ENCODE data around the gene FCHSD2. TPM values are rescaled to one million over a fixed set of nuclear protein-coding genes. Genes with fewer than 3 reads are reported as not detected.

FCHSD2 gene
- total and polyA plus RNA-seq, 7 donors, result 5.7 to 18.5 (median 9.7) TPM

GRCh38 chr11:72951888-72952287 is 190.2 kb downstream of the FCHSD2 start:
- ATAC-seq (no peak), DNase-seq (no peak)
- no peak overlapping the region for H3K27ac ChIP-seq

GRCh38 chr11:72951193-72951592 is 190.9 kb downstream of the FCHSD2 start:
- intact Hi-C loops (cut with DNase I), result no loop called here
- no peaks in the 10 kb centered on the region for H3K36me3 ChIP-seq (ENCODE audit: insufficient read depth in 1 of 2, low read depth in 1 of 2)
- no peak overlapping the region for H3K4me3 ChIP-seq
- 82 to 88% (median 83%) methylated on average over 4 of the region's 4 CpGs for WGBS, 3 donors
- no peak overlapping the region for H3K27ac ChIP-seq
- ATAC-seq, result no peak
- no peak for DNase-seq
- no peak for TF ChIP-seq CTCF (IDR thresholded peaks at IDR 0.05)
- H3K9me3 ChIP-seq, result no peaks in the 10 kb centered on the region
- H3K4me1 ChIP-seq, result peaks cover 19% of the 10 kb centered on the region
- no peaks in the 10 kb centered on the region for H3K27me3 ChIP-seq (ENCODE audit: insufficient read depth in 3 of 3, low read length in 2 of 3)

More at GRCh38 chr11:72951888-72952287, 190.2 kb downstream of the FCHSD2 start:
- no peak overlapping the region for H3K4me3 ChIP-seq
- H3K4me1 ChIP-seq, result peaks cover 19% of the 10 kb centered on the region
- no peaks in the 10 kb centered on the region for H3K36me3 ChIP-seq (ENCODE audit: insufficient read depth in 1 of 2, low read depth in 1 of 2)
- H3K9me3 ChIP-seq, result no peaks in the 10 kb centered on the region
- H3K27me3 ChIP-seq (ENCODE audit: insufficient read depth in 3 of 3, low read length in 2 of 3), result no peaks in the 10 kb centered on the region
- no peak for TF ChIP-seq CTCF (IDR thresholded peaks at IDR 0.05)
- intact Hi-C loops (cut with DNase I), result no loop called here

GRCh38 chr11:72950685-72951084 is 191.4 kb downstream of the FCHSD2 start:
- H3K36me3 ChIP-seq (ENCODE audit: insufficient read depth in 1 of 2, low read depth in 1 of 2), result no peaks in the 10 kb centered on the region
- H3K27ac ChIP-seq, result no peak overlapping the region
- WGBS, 3 donors, result 93 to 94% (median 93%) methylated on average over 3 of the region's 3 CpGs
- peaks cover 19% of the 10 kb centered on the region for H3K4me1 ChIP-seq
- DNase-seq (no peak), ATAC-seq (no peak)
- no peak for TF ChIP-seq CTCF (IDR thresholded peaks at IDR 0.05)
- no peak overlapping the region for H3K4me3 ChIP-seq
- H3K27me3 ChIP-seq (ENCODE audit: insufficient read depth in 3 of 3, low read length in 2 of 3), result no peaks in the 10 kb centered on the region
- intact Hi-C loops (cut with DNase I), result no loop called here
- no peaks in the 10 kb centered on the region for H3K9me3 ChIP-seq

- intact Hi-C loops (cut with DNase I), result no loop called here
- ATAC-seq, result no peak
Observed at GRCh38 chr11:72947229-72947628, 194.9 kb downstream of the FCHSD2 start.

More at GRCh38 chr11:72947229-72947628, 194.9 kb downstream of the FCHSD2 start:
- no peak for TF ChIP-seq CTCF (IDR thresholded peaks at IDR 0.05)
- H3K27me3 ChIP-seq (ENCODE audit: insufficient read depth in 3 of 3, low read length in 2 of 3), result no peaks in the 10 kb centered on the region
- no peak overlapping the region for H3K4me3 ChIP-seq
- no peaks in the 10 kb centered on the region for H3K36me3 ChIP-seq (ENCODE audit: insufficient read depth in 1 of 2, low read depth in 1 of 2)
- H3K9me3 ChIP-seq, result no peaks in the 10 kb centered on the region
- no peak overlapping the region for H3K27ac ChIP-seq
- no peak for DNase-seq
- H3K4me1 ChIP-seq, result no peaks in the 10 kb centered on the region
- WGBS, 3 donors, result 89 to 95% (median 91%) methylated on average over 1 of the region's 1 CpG
